Transverse colon (tissue), 4 donors: Measurements from ENCODE around the gene LMTK3. TPM values are rescaled to one million over a fixed set of nuclear protein-coding genes. Genes with fewer than 3 reads are reported as not detected.

Experiments used
- DNase-seq: peaks from one replicate; pipeline ENCODE4 v3.0.0-alpha.2; 2019
- H3K27ac ChIP-seq, 4 donors: fragments of 200-600 bp; sonication (generic); 2 replicates each; pipeline ENCODE4 v1.5.1; 2016 to 2018; ENCODE audit warnings: inconsistent platforms in 4 of 4
- H3K27me3 ChIP-seq: fragments of 200-600 bp; sonication (generic); 2 replicates; pipeline ENCODE4 v1.5.1; 2017; ENCODE audit warnings: inconsistent platforms
- H3K36me3 ChIP-seq, 4 donors: fragments of 200-600 bp; sonication (generic); 2 replicates each; pipeline ENCODE4 v1.5.1; 2017 to 2019; ENCODE audit warnings: inconsistent platforms in 4 of 4
- H3K4me1 ChIP-seq, 4 donors: fragments of 200-600 bp; sonication (generic); 2 replicates each; pipeline ENCODE4 v1.5.1; 2017 to 2020; ENCODE audit warnings: inconsistent platforms in 4 of 4
- H3K4me3 ChIP-seq, 4 donors: fragments of 200-600 bp; sonication (generic); 1 replicate in 1 of 4; 2 replicates in 3 of 4; pipeline versions ENCODE4 v1.5.1 to v1.6.1; 2017 to 2019; ENCODE audit warnings: inconsistent platforms in 4 of 4
- H3K9me3 ChIP-seq, 2 donors: fragments of 200-600 bp; sonication (generic); 2 replicates each; pipeline ENCODE4 v1.5.1; 2017 to 2019; ENCODE audit warnings: inconsistent platforms in 2 of 2
- CTCF ChIP-seq, 5 experiments: fragments of 200-600 bp in 3 of 5; fragments of 450-650 bp in 2 of 5; sonication (generic) in 3 of 5; IDR thresholded peaks; 1 replicate in 2 of 5; 2 replicates in 3 of 5; pipeline ENCODE4 v1.5.1; 2016 to 2017; ENCODE audit warnings: antibody characterized with exemption in 5 of 5, inconsistent platforms in 3 of 5, mild to moderate bottlenecking in 2 of 5, moderate library complexity in 1 of 5
- EP300 ChIP-seq: sonication (generic); formaldehyde crosslinking; IDR thresholded peaks from one replicate; pipeline ENCODE4 v1.6.1; 2017; ENCODE audit warnings: antibody characterized with exemption, low read depth
- POLR2A ChIP-seq: fragments of 450-650 bp; IDR thresholded peaks from one replicate; pipeline ENCODE4 v1.6.1; 2016; ENCODE audit warnings: antibody characterized with exemption, mild to moderate bottlenecking, moderate library complexity
- POLR2AphosphoS5 ChIP-seq, 3 donors: sonication (generic); formaldehyde crosslinking; IDR thresholded peaks; one replicate each; pipeline ENCODE4 v1.6.1; 2016; ENCODE audit warnings: antibody characterized with exemption in 3 of 3
- WGBS, 2 donors: methylation state at CpG; one replicate each; pipeline ENCODE4 v1.1.5; 2018; ENCODE audit warnings: low coverage in 1 of 2; 5-methylcytosine and 5-hydroxymethylcytosine counted together
- in situ Hi-C, 4 donors: fragments of 200-750 bp; cut with MboI; loops; one replicate each; pipeline versions ENCODE4 v1.15.0 to v1.15.1; 2017; ENCODE audit warnings: low sequenced_read_pairs in 3 of 4, low pct_ligation_motif_present in 1 of 4, low pct_unique_long_range_greater_than_20kb in 1 of 4
- intact Hi-C: fragments of 100-400 bp; cut with DNase I; formaldehyde crosslinking; loops from one replicate; pipeline ENCODE4 v1.15.1; 2023; ENCODE audit warnings: low total_unique reads
- total RNA-seq, 4 donors: library from RNA; depleted of rRNA; stranded (reverse); fragments of >200 nt; gene quantifications; one replicate each; pipeline ENCODE4 v1.1.0, GENCODE V29; 2016

The LMTK3 gene
- total RNA-seq, 4 donors from 2014 or later = 0.68 to 2.4 (median 1.1) TPM; not detected in 1

GRCh38 chr19:48468772-48469288, 42.8 kb downstream of the LMTK3 start:
- WGBS, 2 donors = 0 to 3% methylated on average over 11 to 36 of the region's 36 CpGs
- peaks cover 9 to 19% (median 14%) of the 10 kb centered on the region in 4 donors for H3K4me1 ChIP-seq
- TF ChIP-seq CTCF (IDR thresholded peaks at IDR 0.05) (no peak), EP300 (no peak), POLR2AphosphoS5 (IDR thresholded peaks at IDR 0.05) (no peak), POLR2A (no peak)
- H3K9me3 ChIP-seq = no peaks in the 10 kb centered on the region
- DNase-seq = peak; percentile 100
- peak overlapping the region; percentile 74 to 100 (median 95) for H3K4me3 ChIP-seq
- H3K36me3 ChIP-seq = peaks cover 0 to 35% (median 16%) of the 10 kb centered on the region in 4 donors
- no peaks in the 10 kb centered on the region for H3K27me3 ChIP-seq
- peak overlapping the region; percentile 96 to 100 (median 98) for H3K27ac ChIP-seq
- intact Hi-C loops = no loop called here
- in situ Hi-C loops = no loop called here

GRCh38 chr19:48466561-48467325, 44.9 kb downstream of the LMTK3 start:
- Histone ChIP-seq H3K4me1 (peaks cover 9 to 19% (median 14%) of the 10 kb centered on the region in 4 donors), H3K27me3 (no peaks in the 10 kb centered on the region), H3K27ac (no peak overlapping the region), H3K36me3 (peaks cover 0 to 14% (median 7%) of the 10 kb centered on the region in 4 donors), H3K9me3 (no peaks in the 10 kb centered on the region), H3K4me3 (no peak overlapping the region)
- in situ Hi-C loops = no loop called here
- 69 to 92% methylated on average over 2 to 16 of the region's 16 CpGs for WGBS, 2 donors
- TF ChIP-seq POLR2A = no peak
- no peak for TF ChIP-seq EP300
- no peak for TF ChIP-seq CTCF (IDR thresholded peaks at IDR 0.05)
- TF ChIP-seq POLR2AphosphoS5 (IDR thresholded peaks at IDR 0.05) = no peak
- no peak for DNase-seq
- intact Hi-C loops = no loop called here

- H3K4me1 ChIP-seq = peaks cover 4 to 11% (median 8%) of the 10 kb centered on the region in 4 donors
- no peak overlapping the region for H3K27ac ChIP-seq
- in situ Hi-C loops (no loop called here), intact Hi-C loops (no loop called here)
- no peaks in the 10 kb centered on the region for H3K9me3 ChIP-seq
- no peak overlapping the region for H3K4me3 ChIP-seq
- TF ChIP-seq EP300 = no peak
- TF ChIP-seq POLR2AphosphoS5 (IDR thresholded peaks at IDR 0.05) = no peak
- no peak for TF ChIP-seq POLR2A
- TF ChIP-seq CTCF (IDR thresholded peaks at IDR 0.05) = no peak
- 84 to 89% methylated on average over 1 of the region's 1 CpG for WGBS, 2 donors
- no peaks in the 10 kb centered on the region for H3K27me3 ChIP-seq
- H3K36me3 ChIP-seq = no peaks in the 10 kb centered on the region
- no peak for DNase-seq
Measured at GRCh38 chr19:48465215-48465614, 46.4 kb downstream of the LMTK3 start.

GRCh38 chr19:48461982-48462655, 49.5 kb downstream of the LMTK3 start:
- 89% methylated on average over 61 of the region's 62 CpGs; no CpG with 5 or more reads in 1 of the 2 donors for WGBS, 2 donors
- no peaks in the 10 kb centered on the region for H3K4me1 ChIP-seq
- H3K4me3 ChIP-seq = no peak overlapping the region
- no peaks in the 10 kb centered on the region for H3K27me3 ChIP-seq
- H3K9me3 ChIP-seq = no peaks in the 10 kb centered on the region
- TF ChIP-seq EP300 (no peak), POLR2A (no peak), CTCF (IDR thresholded peaks at IDR 0.05) (no peak), POLR2AphosphoS5 (IDR thresholded peaks at IDR 0.05) (no peak)
- no peaks in the 10 kb centered on the region for H3K36me3 ChIP-seq
- intact Hi-C loops (no loop called here), in situ Hi-C loops (no loop called here)
- no peak for DNase-seq
- no peak overlapping the region for H3K27ac ChIP-seq
